HG03175 (cell line): ENCODE results near the gene CYB5R3.
"Not testable (repeated sequence)": the region's sequence is repeated elsewhere in the genome, so short reads cannot be mapped to it uniquely, and the experiment has no call there.

ENCODE experiments used
- ATAC-seq: cut with Tn5 transposase; IDR thresholded peaks from one replicate; pipeline ENCODE4 v1.9.1; 2021; ENCODE audit warnings: mild to moderate bottlenecking, moderate library complexity; ENCODE audit not compliant: unreplicated experiment

Gene CYB5R3

GRCh38 chr22:42577141-42577540 is 72.1 kb downstream of the CYB5R3 start:
- not testable (repeated sequence) for ATAC-seq

GRCh38 chr22:42575996-42576574 is 73.1 kb downstream of the CYB5R3 start:
- not testable (repeated sequence) for ATAC-seq

- not testable (repeated sequence) for ATAC-seq
These were observed 74.7 kb downstream of the CYB5R3 start for GRCh38 chr22:42574468-42574867.

GRCh38 chr22:42574046-42574445 is 75.1 kb downstream of the CYB5R3 start:
- ATAC-seq, result not testable (repeated sequence)

- ATAC-seq, result not testable (repeated sequence)
These were observed 78.1 kb downstream of the CYB5R3 start for GRCh38 chr22:42571068-42571467.

GRCh38 chr22:42570580-42570979 is 78.6 kb downstream of the CYB5R3 start:
- ATAC-seq, result not testable (repeated sequence)

- ATAC-seq, result not testable (repeated sequence)
These were observed 81.2 kb downstream of the CYB5R3 start for GRCh38 chr22:42567950-42568349.
